WERI-Rb-1 (cell line): Measurements from ENCODE around the gene CDC40.

Experiments
- DNase-seq: peaks from one replicate; pipeline ENCODE4 v3.0.0-alpha.2; 2020
- H3K27ac ChIP-seq: fragments of 250-450 bp; sonication (Bioruptor Pico); 2 replicates; pipeline ENCODE4 v1.5.1; 2020; ENCODE audit warnings: mild to moderate bottlenecking, moderate library complexity
- H3K27me3 ChIP-seq: fragments of 250-450 bp; sonication (Bioruptor Pico); 2 replicates; pipeline ENCODE4 v1.5.1; 2021; ENCODE audit warnings: mild to moderate bottlenecking, low read depth, moderate library complexity; ENCODE audit not compliant: insufficient read depth, severe bottlenecking
- H3K36me3 ChIP-seq: fragments of 250-450 bp; sonication (Bioruptor Pico); 2 replicates; pipeline ENCODE4 v1.5.1; 2020; ENCODE audit warnings: mild to moderate bottlenecking, moderate library complexity
- H3K4me3 ChIP-seq: 2 replicates; pipeline ENCODE4 v1.5.1; 2011; ENCODE audit warnings: low read depth, mild to moderate bottlenecking, control low read depth, low read length
- H3K9me3 ChIP-seq: fragments of 250-450 bp; sonication (Bioruptor Pico); 2 replicates; pipeline ENCODE4 v1.5.1; 2021; ENCODE audit warnings: mild to moderate bottlenecking, moderate library complexity; ENCODE audit not compliant: severe bottlenecking
- TF ChIP-seq, protein P1 (sequence below): IDR thresholded peaks from 2 replicates; pipeline ENCODE4 v1.5.1; 2011; ENCODE audit warnings: low read depth, mild to moderate bottlenecking, control low read depth, inconsistent platforms, low read length

CDC40 gene

DNA sequence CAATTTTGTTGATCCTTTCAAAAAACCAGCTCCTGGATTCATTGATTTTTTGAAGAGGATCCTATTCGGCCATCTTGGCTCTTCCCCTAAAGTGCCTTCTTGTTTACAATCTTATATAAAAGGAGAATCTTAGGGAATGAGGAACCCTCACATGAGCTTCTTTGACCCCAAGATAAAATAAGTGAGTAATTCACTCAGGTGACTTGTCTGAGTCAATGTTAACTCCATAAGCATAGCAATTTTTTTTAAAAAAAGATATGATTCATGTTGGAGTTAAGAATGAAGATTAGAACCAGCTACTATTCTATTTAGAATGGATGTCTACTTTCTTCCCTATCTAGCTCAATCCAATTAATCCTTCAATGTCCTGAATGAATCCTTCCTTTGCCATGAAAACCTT, 21.7 kb upstream of the CDC40 start:
- H3K4me3 ChIP-seq: no peak overlapping the region
- H3K9me3 ChIP-seq: no peaks in the 10 kb centered on the region
- H3K36me3 ChIP-seq: no peaks in the 10 kb centered on the region
- H3K27me3 ChIP-seq: no peaks in the 10 kb centered on the region
- TF ChIP-seq, protein P1, sequence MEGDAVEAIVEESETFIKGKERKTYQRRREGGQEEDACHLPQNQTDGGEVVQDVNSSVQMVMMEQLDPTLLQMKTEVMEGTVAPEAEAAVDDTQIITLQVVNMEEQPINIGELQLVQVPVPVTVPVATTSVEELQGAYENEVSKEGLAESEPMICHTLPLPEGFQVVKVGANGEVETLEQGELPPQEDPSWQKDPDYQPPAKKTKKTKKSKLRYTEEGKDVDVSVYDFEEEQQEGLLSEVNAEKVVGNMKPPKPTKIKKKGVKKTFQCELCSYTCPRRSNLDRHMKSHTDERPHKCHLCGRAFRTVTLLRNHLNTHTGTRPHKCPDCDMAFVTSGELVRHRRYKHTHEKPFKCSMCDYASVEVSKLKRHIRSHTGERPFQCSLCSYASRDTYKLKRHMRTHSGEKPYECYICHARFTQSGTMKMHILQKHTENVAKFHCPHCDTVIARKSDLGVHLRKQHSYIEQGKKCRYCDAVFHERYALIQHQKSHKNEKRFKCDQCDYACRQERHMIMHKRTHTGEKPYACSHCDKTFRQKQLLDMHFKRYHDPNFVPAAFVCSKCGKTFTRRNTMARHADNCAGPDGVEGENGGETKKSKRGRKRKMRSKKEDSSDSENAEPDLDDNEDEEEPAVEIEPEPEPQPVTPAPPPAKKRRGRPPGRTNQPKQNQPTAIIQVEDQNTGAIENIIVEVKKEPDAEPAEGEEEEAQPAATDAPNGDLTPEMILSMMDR: no peak
- DNase-seq: no peak
- no peak overlapping the region for H3K27ac ChIP-seq

DNA sequence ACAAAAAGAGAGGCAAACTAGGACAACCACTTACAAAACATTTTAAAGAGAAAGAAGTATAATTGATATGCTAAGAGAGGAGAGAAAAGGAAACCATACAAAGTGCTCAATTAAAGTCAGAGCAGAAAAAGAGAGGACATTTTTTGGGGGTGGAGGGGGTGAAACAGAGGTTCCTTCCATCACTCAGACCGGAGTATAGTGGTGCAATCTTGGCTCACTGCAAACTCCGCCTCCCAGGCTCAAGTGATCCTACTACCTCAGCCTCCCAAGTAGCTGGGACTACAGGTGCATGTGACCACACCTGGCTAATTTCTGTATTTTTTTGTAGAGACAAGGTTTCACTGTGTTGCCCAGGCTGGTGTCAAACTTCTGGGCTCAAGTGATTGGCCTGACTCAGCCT, 10.1 kb upstream of the CDC40 start:
- Histone ChIP-seq H3K4me3 (no peak overlapping the region), H3K36me3 (no peaks in the 10 kb centered on the region), H3K9me3 (no peaks in the 10 kb centered on the region), H3K27ac (no peak overlapping the region), H3K27me3 (no peaks in the 10 kb centered on the region)
- TF ChIP-seq, protein P1: no peak
- no peak for DNase-seq

DNA sequence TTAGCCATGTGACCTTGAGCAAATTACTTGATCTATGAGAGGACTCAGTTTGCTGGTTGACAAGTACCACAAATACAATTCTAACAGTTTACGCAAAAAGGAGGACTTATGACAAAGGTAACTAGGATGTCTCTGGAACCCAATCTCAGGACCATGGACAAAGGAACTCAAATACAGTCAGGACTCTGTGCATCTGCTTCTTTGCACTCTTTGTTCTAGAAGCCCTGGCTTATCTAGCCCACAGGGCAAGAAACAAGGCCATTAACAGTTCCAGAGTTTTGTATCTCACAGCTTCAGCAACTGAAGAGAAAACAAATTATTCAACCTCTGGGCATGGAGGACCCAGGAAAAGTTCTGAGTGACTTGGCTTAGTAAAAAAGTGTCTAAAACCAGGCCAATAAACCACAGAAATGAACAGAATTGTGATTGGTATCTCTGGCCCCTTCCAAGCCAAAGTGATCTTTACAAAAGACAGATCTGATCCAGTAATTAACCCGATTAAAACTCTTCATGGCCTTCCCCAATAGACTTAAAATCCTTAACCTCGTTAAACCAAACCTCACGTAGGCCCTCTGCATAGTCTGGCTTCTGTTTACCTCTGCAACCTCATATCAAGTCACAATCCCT, 6.6 kb upstream of the CDC40 start:
- Histone ChIP-seq H3K4me3 (no peak overlapping the region), H3K27me3 (no peaks in the 10 kb centered on the region), H3K36me3 (no peaks in the 10 kb centered on the region), H3K27ac (no peak overlapping the region), H3K9me3 (no peaks in the 10 kb centered on the region)
- TF ChIP-seq, protein P1: no peak
- peak; percentile 25 for DNase-seq

DNA sequence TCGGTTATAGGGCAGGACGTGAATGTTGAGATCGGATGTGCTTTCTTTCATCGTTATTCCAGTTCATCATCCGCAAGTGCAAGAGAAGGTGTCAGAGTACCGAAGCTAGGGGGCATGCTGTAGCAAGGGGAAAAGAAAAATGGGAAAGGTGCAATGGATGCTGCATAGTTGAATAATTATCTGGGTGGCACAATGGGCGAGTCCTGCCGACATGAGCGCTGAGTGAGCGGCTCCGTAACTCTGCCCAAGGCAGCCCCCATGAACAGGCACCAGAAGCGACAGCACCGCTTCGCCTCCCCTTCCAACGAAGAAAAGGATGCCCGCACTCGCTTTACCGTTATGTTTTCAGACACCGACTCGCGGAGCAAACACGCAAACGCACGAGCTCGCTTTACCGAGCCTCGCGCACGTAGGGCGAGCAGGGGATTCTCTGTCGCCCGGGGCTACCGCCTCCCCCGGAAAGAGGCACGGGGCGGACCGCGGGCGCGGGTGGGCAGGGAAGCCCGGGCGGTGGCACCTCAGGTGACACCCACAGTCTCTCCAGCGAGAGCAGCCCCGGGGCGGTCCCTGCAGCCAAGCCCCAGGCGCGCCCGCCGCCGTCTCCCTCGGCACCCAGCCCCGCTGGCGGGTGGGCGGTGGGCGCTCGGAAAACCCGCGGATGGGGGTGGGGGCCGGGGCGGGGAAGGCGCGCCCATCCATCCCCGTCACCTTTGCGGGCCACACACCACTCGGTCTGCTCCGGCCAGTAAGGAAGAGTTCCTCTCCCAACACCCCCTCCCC, 1.4 kb upstream of the CDC40 start:
- Histone ChIP-seq H3K27ac (peak overlapping the region; percentile 99), H3K4me3 (peak overlapping the region; percentile 80), H3K9me3 (no peaks in the 10 kb centered on the region), H3K27me3 (no peaks in the 10 kb centered on the region), H3K36me3 (no peaks in the 10 kb centered on the region; the same call in 1 of the 2 replicates)
- TF ChIP-seq, protein P1: peak; percentile 65
- peak; percentile 58 for DNase-seq

DNA sequence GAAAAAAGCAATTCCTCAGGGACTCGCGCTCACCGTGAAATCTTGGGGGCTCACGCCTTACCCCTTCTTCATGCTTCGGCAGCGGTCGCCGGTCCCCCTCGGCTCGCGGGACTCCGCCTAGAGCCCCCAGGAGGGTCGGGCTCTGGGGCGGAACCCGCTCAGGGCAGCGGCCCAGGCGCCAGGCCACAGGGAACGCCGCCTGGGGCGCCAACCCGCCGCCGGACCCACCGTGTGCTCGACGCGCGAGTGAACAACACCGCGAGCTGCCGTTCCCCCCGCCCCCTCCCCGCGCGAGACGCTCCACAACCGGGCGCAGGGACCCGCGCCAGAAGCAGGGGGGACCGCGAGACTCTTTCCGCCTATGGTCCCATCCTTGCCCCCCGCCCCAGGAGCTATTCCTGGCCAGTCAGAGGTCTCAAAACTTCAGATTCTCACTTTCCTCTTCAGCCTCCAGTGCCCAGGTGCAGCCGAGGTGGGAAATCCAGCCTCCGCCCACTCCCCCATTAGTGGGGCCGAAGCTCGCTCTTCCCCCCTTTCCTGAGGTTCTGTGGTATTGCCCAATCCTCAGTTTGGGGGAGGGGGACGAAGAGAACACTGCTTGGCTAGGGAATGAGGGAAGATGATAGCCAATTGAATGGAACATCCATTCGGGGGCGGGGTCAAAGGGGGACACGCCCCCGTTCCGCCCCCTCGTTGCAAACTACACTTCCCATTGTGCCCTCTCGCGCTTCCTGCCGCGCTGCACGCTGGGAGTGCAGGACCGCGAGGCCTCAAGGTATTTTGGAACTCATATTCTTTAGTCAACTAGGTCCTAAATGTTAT, 610 bp upstream of the CDC40 start, which contains the start of gene WASF1:
WASF1 (minus strand) TSS at position 265 of the 822 bp plus-strand sequence. CDS start 52,069 bp downstream, outside the sequence.
- H3K9me3 ChIP-seq: no peaks in the 10 kb centered on the region
- H3K36me3 ChIP-seq: no peaks in the 10 kb centered on the region; the same call in 1 of the 2 replicates
- H3K27me3 ChIP-seq: no peaks in the 10 kb centered on the region
- H3K4me3 ChIP-seq: peak within 1 kb of the TSS; percentile 80
- H3K27ac ChIP-seq: peak within 1 kb of the TSS; percentile 99
- peak; percentile 96 for DNase-seq
- TF ChIP-seq, protein P1: no peak
